GM19025 (cell line): Measurements from ENCODE around the gene MAPK13.
"Not testable (repeated sequence)": the region's sequence is repeated elsewhere in the genome, so short reads cannot be mapped to it uniquely, and the experiment has no call there.

Experiments
- ATAC-seq: cut with Tn5 transposase; IDR thresholded peaks from one replicate; pipeline ENCODE4 v1.9.1; 2021; ENCODE audit warnings: mild to moderate bottlenecking, low read depth, moderate library complexity; ENCODE audit not compliant: unreplicated experiment

MAPK13 gene

GRCh38 chr6:36126553-36127458, 3.5 kb upstream of the MAPK13 start:
- ATAC-seq, result no peak

- ATAC-seq, result no peak
Observed at GRCh38 chr6:36127462-36128016, 2.8 kb upstream of the MAPK13 start.

GRCh38 chr6:36128073-36128472, 2.2 kb upstream of the MAPK13 start:
- ATAC-seq, result no peak

GRCh38 chr6:36128793-36129192, 1.5 kb upstream of the MAPK13 start:
- ATAC-seq, result no peak

GRCh38 chr6:36129334-36129733, 979 bp upstream of the MAPK13 start:
- not testable (repeated sequence) for ATAC-seq

- ATAC-seq, result no peak
Observed at GRCh38 chr6:36130667-36131510, 576 bp downstream of the MAPK13 start.

GRCh38 chr6:36131511-36132245, 1.4 kb downstream of the MAPK13 start:
- ATAC-seq, result peak; percentile 86

GRCh38 chr6:36132246-36132895, 2.1 kb downstream of the MAPK13 start:
- ATAC-seq, result no peak

GRCh38 chr6:36133148-36133547, 2.8 kb downstream of the MAPK13 start:
- ATAC-seq, result no peak

- no peak for ATAC-seq
Observed at GRCh38 chr6:36133912-36134311, 3.6 kb downstream of the MAPK13 start.

GRCh38 chr6:36135053-36135731, 4.9 kb downstream of the MAPK13 start:
- ATAC-seq, result no peak

GRCh38 chr6:36136034-36136433, 5.7 kb downstream of the MAPK13 start:
- ATAC-seq, result no peak

- ATAC-seq, result no peak
Observed at GRCh38 chr6:36136551-36136950, 6.2 kb downstream of the MAPK13 start.

GRCh38 chr6:36138667-36139066, 8.4 kb downstream of the MAPK13 start:
- ATAC-seq, result no peak

GRCh38 chr6:36139431-36139830, 9.1 kb downstream of the MAPK13 start:
- no peak for ATAC-seq

- ATAC-seq, result no peak
Observed at GRCh38 chr6:36139991-36140710, 9.8 kb downstream of the MAPK13 start.

- no peak for ATAC-seq
Observed at GRCh38 chr6:36141091-36141490, 10.8 kb downstream of the MAPK13 start.

- no peak for ATAC-seq
Observed at GRCh38 chr6:36141961-36142360, 11.6 kb downstream of the MAPK13 start.
